Testis (tissue), 3 donors: Measurements from ENCODE around the gene ANKS6. TPM values are rescaled to one million over a fixed set of nuclear protein-coding genes. Genes with fewer than 3 reads are reported as not detected.

Experiments
- DNase-seq: peaks from one replicate; pipeline ENCODE4 v3.0.0-alpha.2; 2019
- H3K27ac ChIP-seq, 2 donors: fragments of 200-600 bp; sonication (generic); one replicate each; pipeline ENCODE4 v1.5.1; 2019
- H3K27me3 ChIP-seq: fragments of 200-600 bp; sonication (generic); one replicate; pipeline ENCODE4 v1.5.1; 2019
- H3K36me3 ChIP-seq: fragments of 200-600 bp; sonication (generic); one replicate; pipeline ENCODE4 v1.5.1; 2017; ENCODE audit warnings: low read depth; ENCODE audit errors: missing control alignments
- H3K4me1 ChIP-seq: fragments of 200-600 bp; sonication (generic); one replicate; pipeline ENCODE4 v1.5.1; 2019
- H3K4me3 ChIP-seq, 2 donors: fragments of 200-600 bp; sonication (generic); one replicate each; pipeline ENCODE4 v1.5.1; 2017 to 2019
- H3K9me3 ChIP-seq: fragments of 200-600 bp; sonication (generic); one replicate; pipeline ENCODE4 v1.5.1; 2017
- POLR2A ChIP-seq: fragments of 450-650 bp; IDR thresholded peaks from one replicate; pipeline ENCODE4 v1.6.1; 2017; ENCODE audit warnings: antibody characterized with exemption, mild to moderate bottlenecking, moderate library complexity
- WGBS, 2 donors: methylation state at CpG; one replicate each; pipeline ENCODE4 v1.1.5; 2018; 5-methylcytosine and 5-hydroxymethylcytosine counted together
- intact Hi-C: fragments of 100-400 bp; cut with DNase I; formaldehyde crosslinking; loops from one replicate; pipeline ENCODE4 v1.15.1; 2023; ENCODE audit warnings: low total_unique reads
- polyA plus RNA-seq: library from polyadenylated mRNA; stranded (reverse); fragments of 350-450 nt; fragmentation: Illumina TruSeq; extraction: RNeasy Lipid Tissue Mini Kit (QIAGEN cat#74804); gene quantifications from one replicate; pipeline ENCODE4 v1.2.3, GENCODE V29; 2014; ENCODE audit warnings: low read depth, low replicate concordance; ENCODE audit not compliant: insufficient read depth
- total RNA-seq, 2 donors: library from RNA; depleted of rRNA; stranded (reverse); fragments of >200 nt; gene quantifications; one replicate each; pipeline ENCODE4 v1.2.3, GENCODE V29; 2016
- TF ChIP-seq, protein P1 (sequence below), 3 experiments: fragments of 450-650 bp in 2 of 3; fragments of 200-600 bp in 1 of 3; sonication (generic) in 1 of 3; IDR thresholded peaks; one replicate each; pipeline ENCODE4 v1.5.1; 2016 to 2019; ENCODE audit warnings: antibody characterized with exemption in 3 of 3, mild to moderate bottlenecking in 2 of 3, moderate library complexity in 1 of 3

ANKS6 gene
- total and polyA plus RNA-seq, 3 donors from 2014 or later, result 12.8 to 33.6 (median 24.2) TPM

DNA sequence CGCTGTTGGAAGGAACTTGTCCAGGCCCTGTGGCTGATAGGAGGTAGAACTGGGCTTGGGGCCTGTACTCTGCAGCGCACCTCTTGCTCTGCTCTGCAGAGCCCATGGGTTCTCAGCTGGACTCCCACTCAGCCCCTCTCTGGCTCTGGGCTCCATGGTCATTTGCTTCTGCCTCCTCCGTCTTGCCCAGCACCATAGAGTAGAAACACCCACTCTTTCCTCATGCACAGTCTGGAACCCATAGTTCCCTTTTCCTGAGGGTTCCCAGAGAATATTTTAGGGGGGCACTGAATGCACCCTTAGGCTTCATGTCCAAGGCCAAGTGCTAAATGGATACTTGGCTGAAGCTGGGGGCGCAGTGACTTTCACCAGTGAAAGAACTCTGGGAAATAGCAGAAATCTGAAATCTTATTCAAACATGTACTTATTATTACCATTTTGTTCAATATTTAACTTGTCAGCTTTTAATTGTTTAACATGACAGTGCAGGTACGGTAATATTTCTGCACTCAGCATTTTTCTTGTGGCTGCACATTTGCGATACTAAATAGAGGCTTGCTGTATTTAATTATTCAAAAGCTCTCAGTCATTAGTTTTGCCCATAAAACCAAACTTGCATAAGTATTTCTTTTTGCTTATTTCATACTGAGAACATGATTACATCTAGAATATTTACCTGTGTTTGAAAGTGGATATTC, 42.7 kb upstream of the ANKS6 start:
- no peak overlapping the region for H3K27ac ChIP-seq
- no peaks in the 10 kb centered on the region for H3K27me3 ChIP-seq
- H3K36me3 ChIP-seq, result no peaks in the 10 kb centered on the region
- no peak overlapping the region for H3K4me3 ChIP-seq
- no peak for TF ChIP-seq POLR2A
- TF ChIP-seq, protein P1, sequence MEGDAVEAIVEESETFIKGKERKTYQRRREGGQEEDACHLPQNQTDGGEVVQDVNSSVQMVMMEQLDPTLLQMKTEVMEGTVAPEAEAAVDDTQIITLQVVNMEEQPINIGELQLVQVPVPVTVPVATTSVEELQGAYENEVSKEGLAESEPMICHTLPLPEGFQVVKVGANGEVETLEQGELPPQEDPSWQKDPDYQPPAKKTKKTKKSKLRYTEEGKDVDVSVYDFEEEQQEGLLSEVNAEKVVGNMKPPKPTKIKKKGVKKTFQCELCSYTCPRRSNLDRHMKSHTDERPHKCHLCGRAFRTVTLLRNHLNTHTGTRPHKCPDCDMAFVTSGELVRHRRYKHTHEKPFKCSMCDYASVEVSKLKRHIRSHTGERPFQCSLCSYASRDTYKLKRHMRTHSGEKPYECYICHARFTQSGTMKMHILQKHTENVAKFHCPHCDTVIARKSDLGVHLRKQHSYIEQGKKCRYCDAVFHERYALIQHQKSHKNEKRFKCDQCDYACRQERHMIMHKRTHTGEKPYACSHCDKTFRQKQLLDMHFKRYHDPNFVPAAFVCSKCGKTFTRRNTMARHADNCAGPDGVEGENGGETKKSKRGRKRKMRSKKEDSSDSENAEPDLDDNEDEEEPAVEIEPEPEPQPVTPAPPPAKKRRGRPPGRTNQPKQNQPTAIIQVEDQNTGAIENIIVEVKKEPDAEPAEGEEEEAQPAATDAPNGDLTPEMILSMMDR (IDR thresholded peaks at IDR 0.05), result no peak
- WGBS, 2 donors, result 94 to 96% methylated on average over 6 of the region's 6 CpGs
- no peaks in the 10 kb centered on the region for H3K9me3 ChIP-seq
- intact Hi-C loops, result no loop called here
- no peak for DNase-seq
- H3K4me1 ChIP-seq, result no peaks in the 10 kb centered on the region

DNA sequence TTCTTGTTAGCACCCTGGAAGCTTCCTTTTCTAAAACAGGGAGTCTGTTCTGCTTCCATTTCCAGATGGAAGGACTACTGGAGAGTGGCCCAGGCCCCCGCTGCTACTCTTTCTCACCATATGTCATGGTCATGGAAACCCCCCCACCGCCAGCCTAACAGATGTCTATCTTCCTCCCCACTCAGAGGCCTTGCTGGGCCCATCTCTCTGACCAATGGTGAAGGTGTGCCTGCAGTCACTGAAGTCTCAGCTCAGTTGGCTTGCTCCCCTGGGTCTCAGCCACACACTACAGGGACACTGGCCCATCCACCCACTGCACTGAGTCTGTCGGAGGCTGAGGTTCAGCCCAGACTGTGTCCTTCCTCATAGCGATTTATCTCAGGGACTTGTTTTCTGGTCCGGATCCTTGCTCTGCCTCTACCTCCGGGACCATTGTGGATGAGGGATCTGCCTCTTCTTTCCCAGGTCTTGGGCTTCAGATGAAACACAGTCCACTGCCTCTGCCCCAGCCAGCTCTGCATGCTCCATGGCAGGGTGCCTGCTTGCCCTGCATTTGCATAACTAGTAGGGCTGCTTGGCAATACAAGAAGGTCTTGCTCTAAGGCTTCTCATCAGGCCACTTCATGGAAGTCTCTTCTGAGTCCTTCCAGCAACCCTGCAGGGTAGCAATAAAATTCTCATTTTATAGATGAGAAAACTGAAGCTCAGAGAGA, 42.0 kb upstream of the ANKS6 start:
- Histone ChIP-seq H3K27me3 (no peaks in the 10 kb centered on the region), H3K27ac (no peak overlapping the region), H3K36me3 (no peaks in the 10 kb centered on the region), H3K4me3 (no peak overlapping the region), H3K4me1 (no peaks in the 10 kb centered on the region), H3K9me3 (no peaks in the 10 kb centered on the region)
- TF ChIP-seq POLR2A, result no peak
- TF ChIP-seq, protein P1 (IDR thresholded peaks at IDR 0.05), result no peak
- 92 to 98% methylated on average over 5 to 6 of the region's 6 CpGs for whole genome bisulfite sequencing, 2 donors
- no peak for DNase-seq
- intact Hi-C loops, result no loop called here

DNA sequence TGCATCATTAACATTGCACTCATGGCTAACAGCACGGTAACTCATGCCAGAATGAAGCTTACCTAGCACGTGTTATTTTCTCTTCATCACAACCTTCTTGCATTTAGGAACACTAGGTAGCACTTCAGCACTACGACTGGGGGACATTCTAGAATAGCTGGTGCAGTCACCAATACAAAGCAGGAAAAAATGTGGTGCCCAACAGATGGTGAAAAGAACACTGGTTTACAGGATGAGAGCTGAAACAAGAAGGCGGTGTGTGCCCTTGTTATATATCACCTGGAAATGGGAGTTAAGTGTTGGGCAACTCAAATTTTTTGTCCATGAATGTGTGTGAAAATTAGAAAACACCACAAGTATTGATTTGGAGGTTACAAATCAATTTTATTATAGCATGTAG, 41.2 kb upstream of the ANKS6 start:
- DNase-seq, result no peak
- Histone ChIP-seq H3K4me1 (no peaks in the 10 kb centered on the region), H3K36me3 (no peaks in the 10 kb centered on the region), H3K27ac (no peak overlapping the region), H3K27me3 (no peaks in the 10 kb centered on the region), H3K9me3 (no peaks in the 10 kb centered on the region), H3K4me3 (no peak overlapping the region)
- intact Hi-C loops, result no loop called here
- WGBS, 2 donors, result 95 to 97% methylated on average over 4 of the region's 4 CpGs
- TF ChIP-seq, protein P1 (IDR thresholded peaks at IDR 0.05), result no peak
- no peak for TF ChIP-seq POLR2A

DNA sequence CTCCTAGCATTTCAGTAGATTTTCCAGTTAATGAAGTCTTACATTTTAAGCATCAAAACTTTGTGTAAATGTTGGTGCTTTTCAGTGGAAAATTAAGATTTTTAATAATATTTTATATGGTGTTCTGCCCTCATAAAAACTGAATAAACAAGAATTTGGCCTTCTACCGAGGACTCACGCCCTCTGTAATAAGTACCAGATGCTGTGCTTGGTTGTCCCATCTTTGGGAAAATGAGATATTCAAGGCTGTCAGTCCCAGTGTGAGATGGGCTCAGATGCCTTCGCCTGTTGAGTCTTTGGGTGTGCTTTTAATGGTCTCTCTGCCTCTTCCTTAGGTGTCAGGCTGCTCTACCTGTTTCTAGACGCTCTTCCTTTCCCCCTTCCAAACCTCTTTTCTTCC, 39.9 kb upstream of the ANKS6 start:
- H3K27ac ChIP-seq, result no peak overlapping the region
- H3K4me3 ChIP-seq, result no peak overlapping the region
- no peaks in the 10 kb centered on the region for H3K27me3 ChIP-seq
- WGBS, 2 donors, result 73 to 74% methylated on average over 4 of the region's 4 CpGs
- no peaks in the 10 kb centered on the region for H3K4me1 ChIP-seq
- no peaks in the 10 kb centered on the region for H3K36me3 ChIP-seq
- H3K9me3 ChIP-seq, result no peaks in the 10 kb centered on the region
- TF ChIP-seq, protein P1 (IDR thresholded peaks at IDR 0.05), result no peak
- no peak for TF ChIP-seq POLR2A
- DNase-seq, result no peak
- intact Hi-C loops, result no loop called here
